ENCODE data around the gene CADPS2. TPM values are rescaled to one million over a fixed set of nuclear protein-coding genes. Genes with fewer than 3 reads are reported as not detected.

Gene CADPS2
- total and polyA plus RNA-seq, 2 donors (not counting 3 experiments of a cell fraction or from before 2014, with no cell fraction given), result 9.5 to 22.6 TPM

- Histone ChIP-seq H3K4me3 (replicated peaks in 1 of 3; ENCODE audit: insufficient read depth in 1 of 3, low read depth in 1 of 3, low read length in 3 of 3) (no peak overlapping the region), H3K4me1 (ENCODE audit: control insufficient read depth, extremely low read depth, insufficient read depth, low read length) (no peaks in the 10 kb centered on the region), H4K20me1 (replicated peaks; ENCODE audit: control insufficient read depth, extremely low read depth, insufficient read depth, low read length) (no peaks in the 10 kb centered on the region), H3K9me1 (replicated peaks; ENCODE audit: control insufficient read depth, extremely low read depth, insufficient read depth, low read length) (no peaks in the 10 kb centered on the region), H3K36me3 (ENCODE audit: control insufficient read depth in 2 of 2, extremely low read depth in 1 of 2, insufficient read depth in 2 of 2, low read length in 2 of 2) (peaks cover 0 to 2% of the 10 kb centered on the region in 2 experiments), H3K79me2 (ENCODE audit: control insufficient read depth, insufficient read depth, low read length) (no peaks in the 10 kb centered on the region), H2AFZ (ENCODE audit: low read depth, low read length) (no peak overlapping the region), H3K9me3 (replicated peaks; ENCODE audit: control insufficient read depth, insufficient read depth, low read length) (no peaks in the 10 kb centered on the region), H3K27ac (ENCODE audit: insufficient read depth, low read depth, low read length) (no peak overlapping the region), H3K9ac (replicated peaks; ENCODE audit: extremely low read depth, insufficient read depth, low read length) (no peak overlapping the region), H3K4me2 (ENCODE audit: insufficient read depth, low read length) (no peak overlapping the region), H3K27me3 (ENCODE audit: control insufficient read depth in 2 of 2, insufficient read depth in 2 of 2, low read length in 2 of 2) (no peaks in the 10 kb centered on the region)
- intact Hi-C loops (cut with micrococcal nuclease) (no loop called here), dilution Hi-C loops (cut with MboI; ENCODE audit: extremely low pct_ligation_motif_present, low sequenced_read_pairs) (no loop called here)
- FAIRE-seq, result no peak
- POLR2A ChIA-PET, result no interaction called here
- DNase-seq (ENCODE audit: low read depth, low spot score), result no peak
- CTCF ChIA-PET, result no interaction called here
- BruUV-seq (replicated peaks), result no TSS peak
- TF ChIP-seq JUN (IDR thresholded peaks at IDR 0.05; ENCODE audit: borderline replicate concordance, insufficient read depth, insufficient read length, low read depth), result no peak
- no peak for TF ChIP-seq CTCF (IDR thresholded peaks at IDR 0.05; ENCODE audit: extremely low read depth in 1 of 2, insufficient read depth in 1 of 2, low read depth in 1 of 2, low read length in 2 of 2)
- no peak for TF ChIP-seq GATA2 (IDR thresholded peaks at IDR 0.05; ENCODE audit: insufficient read depth, insufficient read length, low read depth, low read length)
- no peak for TF ChIP-seq POLR2A (IDR thresholded peaks at IDR 0.05; ENCODE audit: low read depth, low read length)
- no peak for TF ChIP-seq FOS (IDR thresholded peaks at IDR 0.05; ENCODE audit: borderline replicate concordance, insufficient read depth, low read length)
- no peak for TF ChIP-seq EZH2 (IDR thresholded peaks at IDR 0.05; ENCODE audit: borderline replicate concordance, low read depth, low read length, severe bottlenecking)
- no peak for TF ChIP-seq POLR2AphosphoS5 (IDR thresholded peaks at IDR 0.05; ENCODE audit: insufficient read depth, low read depth, low read length)
- TF ChIP-seq MAX (IDR thresholded peaks at IDR 0.05; ENCODE audit: insufficient read depth, insufficient read length), result no peak
- no peak for TF ChIP-seq MYC (IDR thresholded peaks at IDR 0.05; ENCODE audit: low read depth, low read length)
Measured at GRCh38 chr7:122864838-122865237, 21.4 kb downstream of the CADPS2 start.
